GM12873 (cell line): ENCODE results near the gene ROR1.

ENCODE experiments used
- CTCF ChIP-seq: IDR thresholded peaks from 2 replicates; pipeline ENCODE4 v1.5.1; 2012; ENCODE audit warnings: low read depth, mild to moderate bottlenecking, moderate library complexity, low read length, control low read depth; ENCODE audit not compliant: insufficient read depth; ENCODE audit errors: missing control alignments

Gene ROR1

GRCh38 chr1:63827411-63828321 lies 53.8 kb downstream of the ROR1 start:
- no peak for TF ChIP-seq CTCF

GRCh38 chr1:63828322-63829044 lies 54.7 kb downstream of the ROR1 start:
- TF ChIP-seq CTCF, result no peak

- no peak for TF ChIP-seq CTCF
Measured at GRCh38 chr1:63829349-63830327, 55.8 kb downstream of the ROR1 start.

GRCh38 chr1:63831409-63831808 lies 57.6 kb downstream of the ROR1 start:
- TF ChIP-seq CTCF, result no peak

- no peak for TF ChIP-seq CTCF
Measured at GRCh38 chr1:63833363-63834119, 59.7 kb downstream of the ROR1 start.

GRCh38 chr1:63835128-63835527 lies 61.3 kb downstream of the ROR1 start:
- TF ChIP-seq CTCF, result no peak
